Kidney (tissue), 14 donors: Measurements from ENCODE around the gene PCSK5. TPM values are rescaled to one million over a fixed set of nuclear protein-coding genes. Genes with fewer than 3 reads are reported as not detected.

ENCODE experiments used
- DNase-seq, 5 donors: peaks; one replicate each; pipeline ENCODE4 v3.0.0-alpha.2; 2013 to 2020
- FAIRE-seq: peaks from 2 replicates; lab custom pipeline; 2012; peaks lifted over from hg19 to GRCh38; lab: Jason Lieb, UNC
- H3K27ac ChIP-seq, 2 donors: one replicate each; pipeline ENCODE4 v1.7.0; 2013; ENCODE audit warnings: low read depth in 2 of 2, low read length in 2 of 2, inconsistent platforms in 1 of 2
- H3K27me3 ChIP-seq: one replicate; pipeline ENCODE4 v1.7.1; 2013; ENCODE audit warnings: low read length, inconsistent platforms; ENCODE audit not compliant: control insufficient read depth, insufficient read depth
- H3K36me3 ChIP-seq, 3 donors: one replicate each; pipeline versions ENCODE4 v1.7.0 to v1.7.1; 2013; ENCODE audit warnings: low read length in 3 of 3, control low read depth in 1 of 3, inconsistent platforms in 1 of 3; ENCODE audit not compliant: insufficient read depth in 3 of 3, control insufficient read depth in 2 of 3
- H3K4me1 ChIP-seq, 3 donors: one replicate each; pipeline versions ENCODE4 v1.7.0 to v1.7.1; 2013; ENCODE audit warnings: low read length in 3 of 3, inconsistent platforms in 1 of 3, low read depth in 1 of 3; ENCODE audit not compliant: control insufficient read depth in 2 of 3, insufficient read depth in 2 of 3
- H3K4me3 ChIP-seq, 3 donors: one replicate each; pipeline versions ENCODE4 v1.7.0 to v1.8.1; 2013; ENCODE audit warnings: low read length in 3 of 3, control low read depth in 1 of 3, inconsistent platforms in 1 of 3
- H3K9ac ChIP-seq, 3 donors: one replicate each; pipeline versions ENCODE4 v1.7.0 to v1.7.1; 2013; ENCODE audit warnings: low read length in 3 of 3, control low read depth in 1 of 3, inconsistent platforms in 1 of 3
- H3K9me3 ChIP-seq, 3 donors: one replicate each; pipeline versions ENCODE4 v1.7.0 to v1.7.1; 2013; ENCODE audit warnings: low read length in 3 of 3, control low read depth in 1 of 3, inconsistent platforms in 1 of 3; ENCODE audit not compliant: control insufficient read depth in 2 of 3, insufficient read depth in 1 of 3
- CTCF ChIP-seq: IDR thresholded peaks from 3 replicates; pipeline ENCODE4 v1.5.1; 2012; ENCODE audit warnings: mild to moderate bottlenecking, moderate library complexity, borderline replicate concordance; ENCODE audit not compliant: insufficient read depth; ENCODE audit errors: extremely low read depth
- intact Hi-C: fragments of 100-400 bp; cut with DNase I; formaldehyde crosslinking; loops from one replicate; pipeline ENCODE4 v1.11.1; 2022
- polyA plus RNA-seq: library from polyadenylated mRNA; stranded (reverse); fragments of 350-450 nt; fragmentation: Illumina TruSeq; extraction: RNeasy Lipid Tissue Mini Kit (QIAGEN cat#74804); gene quantifications from one replicate; pipeline ENCODE4 v1.2.3, GENCODE V29; 2014; ENCODE audit warnings: low read depth, low replicate concordance; ENCODE audit not compliant: insufficient read depth
- total RNA-seq: library from RNA; stranded (reverse); fragmentation: NEBNext Ultra II Directional; extraction: Animal tissue kit (Norgen Biotek cat#: 25700); gene quantifications from one replicate; pipeline ENCODE4 v1.2.1, GENCODE V29; 2021
- donor health status: control.
- donor health status: control.
- donor health status: control.
- donor health status: control.
- donor health status: control.
- donor health status: DM: yes; HTN: yes; CAD: no.
- donor health status: Normal renal cell carcinoma (clear cell type).

The PCSK5 gene
- total and polyA plus RNA-seq, 2 donors from 2014 or later: 1.6 to 14.7 TPM

DNA sequence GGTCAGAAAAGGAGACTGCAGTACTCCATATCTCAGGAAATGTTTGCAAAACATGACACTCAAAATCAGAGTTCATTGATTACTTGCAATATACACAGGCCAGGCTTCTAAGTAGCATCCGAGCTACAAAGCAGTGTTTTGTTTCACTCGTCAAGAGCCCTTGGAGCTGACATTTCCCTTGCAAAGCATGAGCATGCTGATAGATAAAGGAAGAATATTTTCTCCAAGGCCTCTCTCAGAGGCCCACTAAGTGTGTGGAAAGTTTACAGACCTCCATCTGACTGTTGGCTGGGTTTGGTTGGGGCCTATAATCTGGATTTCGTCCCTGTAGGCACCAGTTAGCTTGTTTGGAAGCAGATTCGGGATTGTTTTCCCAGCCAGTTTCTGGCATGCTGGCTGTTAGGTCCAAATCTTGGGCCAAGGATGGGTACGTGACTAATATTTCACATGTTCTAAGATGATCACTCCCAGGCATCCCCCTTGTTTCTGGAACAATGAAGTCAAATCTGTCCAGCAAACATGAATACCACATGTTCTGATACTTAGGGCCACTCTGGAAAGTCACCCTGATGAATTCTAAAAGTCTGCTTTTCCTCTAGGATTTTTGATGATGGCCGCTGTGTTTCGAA lies 342.5 kb downstream of the PCSK5 start:
- Histone ChIP-seq H3K27me3 (no peaks in the 10 kb centered on the region), H3K36me3 (no peaks in the 10 kb centered on the region), H3K9me3 (no peaks in the 10 kb centered on the region), H3K4me1 (no peaks in the 10 kb centered on the region), H3K27ac (no peak overlapping the region), H3K4me3 (no peak overlapping the region), H3K9ac (no peak overlapping the region)
- TF ChIP-seq CTCF: no peak
- FAIRE-seq (no peak), DNase-seq (no peak)
- intact Hi-C loops: no loop called here

- Histone ChIP-seq H3K9ac (no peak overlapping the region), H3K9me3 (no peaks in the 10 kb centered on the region), H3K27me3 (no peaks in the 10 kb centered on the region), H3K27ac (no peak overlapping the region), H3K36me3 (peaks cover 0 to 7% (median 3%) of the 10 kb centered on the region in 3 donors), H3K4me3 (no peak overlapping the region), H3K4me1 (no peaks in the 10 kb centered on the region)
- TF ChIP-seq CTCF: no peak
- intact Hi-C loops: no loop called here
- FAIRE-seq (no peak), DNase-seq (no peak)
These were observed 350.1 kb downstream of the PCSK5 start for GRCh38 chr9:76240578-76240977.

DNA sequence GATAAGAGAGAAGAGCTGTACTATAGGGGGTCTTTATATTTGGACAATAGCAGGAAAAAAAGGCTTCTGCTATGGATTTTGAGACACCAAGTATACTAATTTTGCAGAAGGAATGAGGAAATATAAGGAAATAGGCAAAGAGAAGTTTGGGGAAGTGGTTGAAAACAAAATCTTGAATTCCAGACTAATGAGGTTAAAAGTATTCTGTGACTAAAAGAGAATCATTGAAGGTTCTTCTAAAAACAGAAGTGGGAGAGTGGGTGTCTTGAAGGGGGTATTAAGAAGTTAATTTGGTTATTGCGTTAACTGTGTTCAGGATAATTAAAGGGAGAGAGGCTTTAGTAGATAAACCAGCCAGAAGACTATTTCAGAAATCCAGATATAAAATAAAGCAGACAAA lies 355.0 kb downstream of the PCSK5 start:
- DNase-seq: no peak
- no peak for FAIRE-seq
- H3K4me1 ChIP-seq: no peaks in the 10 kb centered on the region
- H3K9ac ChIP-seq: no peak overlapping the region
- H3K27me3 ChIP-seq: no peaks in the 10 kb centered on the region
- TF ChIP-seq CTCF: no peak
- H3K27ac ChIP-seq: no peak overlapping the region
- H3K36me3 ChIP-seq: peaks cover 0 to 2% (median 0%) of the 10 kb centered on the region in 3 donors
- H3K4me3 ChIP-seq: no peak overlapping the region
- no peaks in the 10 kb centered on the region for H3K9me3 ChIP-seq
- intact Hi-C loops: no loop called here

- Histone ChIP-seq H3K27ac (no peak overlapping the region), H3K4me3 (no peak overlapping the region), H3K9me3 (no peaks in the 10 kb centered on the region), H3K27me3 (no peaks in the 10 kb centered on the region), H3K4me1 (no peaks in the 10 kb centered on the region), H3K36me3 (no peaks in the 10 kb centered on the region), H3K9ac (no peak overlapping the region)
- DNase-seq (no peak), FAIRE-seq (no peak)
- TF ChIP-seq CTCF: no peak
- intact Hi-C loops: no loop called here
These were observed 356.2 kb downstream of the PCSK5 start for GRCh38 chr9:76246680-76247079.
